Stomach (tissue), 19 donors: ENCODE measurements around the gene MRPL43. TPM values are rescaled to one million over a fixed set of nuclear protein-coding genes. Genes with fewer than 3 reads are reported as not detected.
A peak's percentile ranks its signal among the peaks of the same experiment; 100 is the strongest.

Experiments
- DNase-seq, 2 donors: peaks; one replicate each; pipeline versions ENCODE4 v3.0.0 to v3.0.0-alpha.2; 2013 to 2019
- H3K27ac ChIP-seq, 5 donors: fragments of 200-600 bp in 4 of 5; sonication (generic) in 4 of 5; one replicate each; pipeline ENCODE4 v1.5.1; 2013 to 2019; ENCODE audit warnings: mild to moderate bottlenecking in 1 of 5, moderate library complexity in 1 of 5
- H3K27me3 ChIP-seq, 3 donors: fragments of 200-600 bp; sonication (generic); one replicate each; pipeline ENCODE4 v1.5.1; 2017 to 2019; ENCODE audit warnings: mixed run types in 1 of 3
- H3K36me3 ChIP-seq, 4 donors: fragments of 200-600 bp; sonication (generic); 1 replicate in 3 of 4; 2 replicates in 1 of 4; pipeline ENCODE4 v1.5.1; 2016 to 2019
- H3K4me1 ChIP-seq, 4 donors: fragments of 200-600 bp; sonication (generic); one replicate each; pipeline ENCODE4 v1.5.1; 2016 to 2019
- H3K4me3 ChIP-seq, 4 donors: fragments of 200-600 bp; sonication (generic) in 3 of 4; one replicate each; pipeline ENCODE4 v1.5.1; 2016 to 2019; ENCODE audit warnings: mild to moderate bottlenecking in 1 of 4
- H3K9me3 ChIP-seq, 4 donors: fragments of 200-600 bp; sonication (generic); one replicate each; pipeline ENCODE4 v1.5.1; 2016 to 2019
- CTCF ChIP-seq, 7 experiments: fragments of 450-650 bp in 4 of 7; fragments of 200-600 bp in 3 of 7; sonication (generic) in 3 of 7; IDR thresholded peaks; one replicate each; pipeline ENCODE4 v1.5.1; 2016 to 2019; ENCODE audit warnings: antibody characterized with exemption in 7 of 7, control low read depth in 2 of 7, mild to moderate bottlenecking in 1 of 7
- EP300 ChIP-seq: sonication (generic); formaldehyde crosslinking; IDR thresholded peaks from one replicate; pipeline ENCODE4 v1.6.1; 2017; ENCODE audit warnings: antibody characterized with exemption
- POLR2A ChIP-seq, 4 donors: fragments of 450-650 bp; IDR thresholded peaks; one replicate each; pipeline ENCODE4 v1.6.1; 2016; ENCODE audit warnings: antibody characterized with exemption in 4 of 4, control low read depth in 2 of 4, mild to moderate bottlenecking in 1 of 4, moderate library complexity in 1 of 4
- POLR2AphosphoS5 ChIP-seq, 3 donors: sonication (generic); formaldehyde crosslinking; IDR thresholded peaks; one replicate each; pipeline ENCODE4 v1.6.1; 2016; ENCODE audit warnings: antibody characterized with exemption in 3 of 3
- WGBS, 5 donors: extraction: QIAGEN DNeasy Blood & Tissue Kit in 3 of 5; methylation state at CpG; one replicate each; pipeline versions ENCODE4 v1.1.5 to v1.1.7; 2013 to 2018; 5-methylcytosine and 5-hydroxymethylcytosine counted together
- intact Hi-C: fragments of 100-400 bp; cut with DNase I; formaldehyde crosslinking; loops from one replicate; pipeline ENCODE4 v1.15.1; 2023; ENCODE audit warnings: low total_unique reads
- long read RNA-seq, 10 donors: transcript quantifications; one replicate each; lab custom pipeline, GENCODE V29; 2026
- polyA plus RNA-seq, 3 donors: library from polyadenylated mRNA; stranded (reverse); fragments of 200-250 nt; gene quantifications; one replicate each; pipeline ENCODE4 v1.2.3, GENCODE V29; 2013
- total RNA-seq, 5 donors: library from RNA; depleted of rRNA; stranded (reverse); fragments of >200 nt; gene quantifications; one replicate each; pipeline versions ENCODE4 v1.1.0 to v1.2.3, GENCODE V29; 2014 to 2016
- donor health status: healthy with polysubstance abuse.
- donor health status: Bipolar disorder and iron deficiency.
- donor health status: healthy.

The MRPL43 gene
- 100 to 1,000 TPM in 1 of 5 donors, 10 to 100 TPM in 4; 29.9 to 243 (median 93.3) TPM for total RNA-seq
- polyA plus RNA-seq, result 100 to 1,000 TPM in 1 of 3 donors, 10 to 100 TPM in 2; 91.2 to 131 (median 98.6) TPM
- long read RNA-seq, donor 1, transcript MRPL43-203 (3 exons, 1,010 nt), result major isoform, 7 of 13 reads
- long read RNA-seq, donor 1, partial matches to known transcripts, result 0 of 13 reads
- long read RNA-seq, donor 1, other reads (novel, unspliced or antisense), result 0 of 13 reads
- long read RNA-seq, donor 2, transcript MRPL43-201 (5 exons, 747 nt), result minor isoform, 5 of 30 reads
- long read RNA-seq, donor 2, transcript MRPL43-203 (3 exons, 1,010 nt), result major isoform, 16 of 30 reads
- long read RNA-seq, donor 2, partial matches to known transcripts, result 0 of 30 reads
- long read RNA-seq, donor 2, other reads (novel, unspliced or antisense), result 0 of 30 reads
- long read RNA-seq, donor 3, transcript MRPL43-201 (5 exons, 747 nt), result minor isoform, 6 of 31 reads
- long read RNA-seq, donor 3, transcript MRPL43-203 (3 exons, 1,010 nt), result major isoform, 11 of 31 reads
- long read RNA-seq, donor 3, partial matches to known transcripts, result 6 of 31 reads
- long read RNA-seq, donor 3, other reads (novel, unspliced or antisense), result 0 of 31 reads
- long read RNA-seq, donor 4, partial matches to known transcripts, result 0 of 6 reads
- long read RNA-seq, donor 4, other reads (novel, unspliced or antisense), result 0 of 6 reads
- long read RNA-seq, donor 5, transcript MRPL43-201 (5 exons, 747 nt), result minor isoform, 10 of 52 reads
- long read RNA-seq, donor 5, transcript MRPL43-203 (3 exons, 1,010 nt), result major isoform, 31 of 52 reads
- long read RNA-seq, donor 5, partial matches to known transcripts, result 0 of 52 reads
- long read RNA-seq, donor 5, other reads (novel, unspliced or antisense), result 0 of 52 reads
- long read RNA-seq, donor 6, transcript MRPL43-213 (2 exons, 897 nt), result minor isoform, 7 of 230 reads
- long read RNA-seq, donor 6, transcript MRPL43-206 (4 exons, 866 nt), result minor isoform, 6 of 230 reads
- long read RNA-seq, donor 6, transcript MRPL43-203 (3 exons, 1,010 nt), result major isoform, 49 of 230 reads
- long read RNA-seq, donor 6, partial matches to known transcripts, result 144 of 230 reads
- long read RNA-seq, donor 6, other reads (novel, unspliced or antisense), result 18 of 230 reads
- long read RNA-seq, donor 7, transcript MRPL43-203 (3 exons, 1,010 nt), result major isoform, 33 of 61 reads
- long read RNA-seq, donor 7, transcript MRPL43-213 (2 exons, 897 nt), result minor isoform, 5 of 61 reads
- long read RNA-seq, donor 7, partial matches to known transcripts, result 18 of 61 reads
- long read RNA-seq, donor 7, other reads (novel, unspliced or antisense), result 0 of 61 reads
- long read RNA-seq, donor 8, transcript MRPL43-203 (3 exons, 1,010 nt), result major isoform, 27 of 45 reads
- long read RNA-seq, donor 8, partial matches to known transcripts, result 10 of 45 reads
- long read RNA-seq, donor 8, other reads (novel, unspliced or antisense), result 0 of 45 reads
- long read RNA-seq, donor 9, transcript MRPL43-201 (5 exons, 747 nt), result minor isoform, 5 of 74 reads
- long read RNA-seq, donor 9, transcript MRPL43-203 (3 exons, 1,010 nt), result major isoform, 29 of 74 reads
- long read RNA-seq, donor 9, partial matches to known transcripts, result 30 of 74 reads
- long read RNA-seq, donor 9, other reads (novel, unspliced or antisense), result 0 of 74 reads
- long read RNA-seq, donor 10, transcript MRPL43-203 (3 exons, 1,010 nt), result major isoform, 13 of 25 reads
- long read RNA-seq, donor 10, partial matches to known transcripts, result 0 of 25 reads
- long read RNA-seq, donor 10, other reads (novel, unspliced or antisense), result 0 of 25 reads

GRCh38 chr10:100986952-100987684 is at the start of gene MRPL43, which contains the start of gene TWNK:
Gene MRPL43 (minus strand): TSS chr10:100987497. CDS start chr10:100987443, 54 bp downstream.
Gene TWNK (plus strand): TSS chr10:100987543. CDS start chr10:100988211, 668 bp downstream.
- Histone ChIP-seq H3K4me3 (peak within 1 kb of the TSS; percentile 66 to 94 (median 92)), H3K27ac (peak within 1 kb of the TSS; percentile 69 to 86 (median 82)), H3K4me1 (peaks cover 21 to 52% (median 44%) of the 10 kb centered on the region in 4 donors), H3K9me3 (no peaks in the 10 kb centered on the region), H3K27me3 (no peaks in the 10 kb centered on the region), H3K36me3 (peaks cover 15 to 68% (median 59%) of the 10 kb centered on the region in 4 donors)
- TF ChIP-seq POLR2AphosphoS5 (IDR thresholded peaks at IDR 0.05) (peak; percentile 22 to 83 (median 59)), POLR2A (IDR thresholded peaks at IDR 0.05) (no peak), EP300 (no peak), CTCF (IDR thresholded peaks at IDR 0.05) (peak in 1 of 7 experiments; percentile 14)
- intact Hi-C loops, result no loop called here
- peak; percentile 87 to 95 for DNase-seq
- 0 to 1% (median 1%) methylated on average over 64 to 75 of the region's 75 CpGs for WGBS, 5 donors

- no peak for DNase-seq
- H3K4me3 ChIP-seq, result no peak overlapping the region
- no peaks in the 10 kb centered on the region for H3K9me3 ChIP-seq
- H3K27ac ChIP-seq, result no peak overlapping the region
- H3K4me1 ChIP-seq, result peaks cover 12 to 34% (median 28%) of the 10 kb centered on the region in 4 donors
- H3K36me3 ChIP-seq, result peaks cover 34 to 60% (median 57%) of the 10 kb centered on the region in 4 donors
- no peak for TF ChIP-seq EP300
- no peak for TF ChIP-seq CTCF (IDR thresholded peaks at IDR 0.05)
- TF ChIP-seq POLR2AphosphoS5 (IDR thresholded peaks at IDR 0.05), result no peak
- no peak for TF ChIP-seq POLR2A (IDR thresholded peaks at IDR 0.05)
- H3K27me3 ChIP-seq, result no peaks in the 10 kb centered on the region
- 72 to 88% (median 80%) methylated on average over 2 to 7 of the region's 7 CpGs for WGBS, 5 donors
- intact Hi-C loops, result no loop called here
Measured at GRCh38 chr10:101036726-101037125, 49.4 kb upstream of the MRPL43 start.

GRCh38 chr10:101035916-101036702 is 48.8 kb upstream of the MRPL43 start:
- peaks cover 12 to 33% (median 25%) of the 10 kb centered on the region in 4 donors for H3K4me1 ChIP-seq
- peaks cover 34 to 60% (median 57%) of the 10 kb centered on the region in 4 donors for H3K36me3 ChIP-seq
- intact Hi-C loops, result no loop called here
- H3K27me3 ChIP-seq, result no peaks in the 10 kb centered on the region
- H3K9me3 ChIP-seq, result no peaks in the 10 kb centered on the region
- H3K4me3 ChIP-seq, result no peak overlapping the region
- WGBS, 5 donors, result 82 to 91% (median 85%) methylated on average over 8 to 10 of the region's 10 CpGs
- no peak for DNase-seq
- TF ChIP-seq POLR2AphosphoS5 (IDR thresholded peaks at IDR 0.05) (no peak), CTCF (IDR thresholded peaks at IDR 0.05) (no peak), POLR2A (IDR thresholded peaks at IDR 0.05) (no peak), EP300 (no peak)
- no peak overlapping the region for H3K27ac ChIP-seq
